Measurements from ENCODE around the gene THAP7.

GRCh38 chr22:20963201-20964052 is 38.5 kb downstream of the THAP7 start:
- TF ChIP-seq CTCF (IDR thresholded peaks at IDR 0.05) (no peak), POLR2AphosphoS5 (IDR thresholded peaks at IDR 0.05) (no peak)
